Renal cortex interstitium (tissue), 11 donors: ENCODE measurements around the gene PRDM10. TPM values are rescaled to one million over a fixed set of nuclear protein-coding genes. Genes with fewer than 3 reads are reported as not detected.
A peak's percentile ranks its signal among the peaks of the same experiment; 100 is the strongest.
"Not testable (repeated sequence)": the region's sequence is repeated elsewhere in the genome, so short reads cannot be mapped to it uniquely, and the experiment has no call there.

Source experiments
- DNase-seq, 11 donors: peaks; one replicate each; pipeline ENCODE4 v3.0.0-alpha.2; 2013; ENCODE audit warnings: low read depth in 9 of 11, low spot score in 4 of 11; ENCODE audit errors: extremely low read depth in 1 of 11
- polyA plus RNA-seq, 3 donors: library from polyadenylated mRNA; unstranded; fragments of 120-200 nt; gene quantifications; one replicate each; pipeline ENCODE4 v1.2.1, GENCODE V29; 2013; ENCODE audit not compliant: insufficient read length in 3 of 3

The PRDM10 gene
- polyA plus RNA-seq, 3 donors = 9.1 to 10.0 (median 9.8) TPM

DNA sequence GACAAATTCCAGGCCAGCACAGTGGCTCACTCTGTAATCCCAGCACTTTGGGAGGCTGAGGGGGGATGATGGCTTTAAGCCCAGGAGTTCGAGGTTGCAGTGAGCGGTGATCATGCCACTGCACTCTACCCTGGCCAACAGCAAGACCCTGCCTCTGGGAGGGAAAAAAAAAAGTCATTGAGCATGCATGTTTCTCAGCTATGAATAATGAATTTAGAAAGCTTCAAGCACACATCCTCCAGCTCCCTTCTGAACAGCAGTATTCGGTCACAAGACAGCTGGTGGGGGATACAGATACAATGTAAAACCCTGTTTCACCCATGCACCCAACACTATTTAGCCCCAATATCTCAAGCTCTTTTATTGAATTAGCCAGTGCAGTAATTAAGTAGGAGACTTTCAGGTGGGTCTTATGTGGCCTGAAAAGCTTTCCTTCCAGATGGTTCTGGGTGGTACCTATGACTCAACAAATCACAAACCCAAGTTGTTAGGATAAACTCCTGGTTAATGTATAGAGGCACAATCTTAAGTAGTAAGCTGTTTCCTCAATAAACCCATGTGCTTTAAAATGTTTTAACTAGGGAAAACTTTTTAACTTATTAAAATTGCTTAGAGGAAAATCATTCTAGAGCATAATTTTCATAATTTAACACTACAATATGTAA, 13.4 kb downstream of the PRDM10 start:
- no peak for DNase-seq

DNA sequence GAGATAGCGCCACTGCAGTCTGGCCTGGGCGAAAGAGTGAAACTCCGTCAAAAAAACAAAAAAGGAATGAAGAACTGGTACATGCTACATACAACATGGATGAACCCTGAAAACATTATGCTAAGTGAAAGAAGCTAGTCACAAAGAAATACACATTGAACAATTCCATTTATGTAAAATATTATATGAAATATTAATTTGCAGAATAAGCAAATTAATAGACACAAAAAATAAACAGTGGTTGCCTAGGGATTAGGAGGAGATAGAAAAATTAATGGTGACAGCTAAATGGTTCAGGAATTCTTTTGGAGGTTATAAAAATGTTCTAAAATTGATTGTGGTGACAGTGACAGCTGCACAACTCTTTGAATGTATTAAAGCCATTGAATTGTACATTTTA, 14.7 kb downstream of the PRDM10 start:
- DNase-seq = no peak

DNA sequence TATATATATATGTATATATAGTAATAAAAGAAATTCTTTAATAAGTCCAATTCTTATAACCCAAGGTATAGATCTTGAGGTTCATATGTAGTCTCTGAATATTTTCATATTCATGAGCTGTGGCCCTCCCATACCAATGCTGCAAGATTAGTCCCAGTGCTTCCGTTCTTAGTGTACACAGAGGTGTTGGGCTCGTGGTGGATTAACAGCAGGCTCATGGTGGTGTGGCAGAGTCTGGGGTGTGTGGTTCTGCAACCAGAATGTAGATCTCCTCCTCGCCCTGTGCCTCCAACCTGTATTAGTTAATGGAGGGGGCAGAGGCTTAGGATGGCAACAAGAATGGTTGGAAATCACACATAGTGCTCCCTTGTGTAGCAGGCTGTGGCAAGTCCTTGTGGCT, 16.8 kb downstream of the PRDM10 start:
- no peak for DNase-seq

DNA sequence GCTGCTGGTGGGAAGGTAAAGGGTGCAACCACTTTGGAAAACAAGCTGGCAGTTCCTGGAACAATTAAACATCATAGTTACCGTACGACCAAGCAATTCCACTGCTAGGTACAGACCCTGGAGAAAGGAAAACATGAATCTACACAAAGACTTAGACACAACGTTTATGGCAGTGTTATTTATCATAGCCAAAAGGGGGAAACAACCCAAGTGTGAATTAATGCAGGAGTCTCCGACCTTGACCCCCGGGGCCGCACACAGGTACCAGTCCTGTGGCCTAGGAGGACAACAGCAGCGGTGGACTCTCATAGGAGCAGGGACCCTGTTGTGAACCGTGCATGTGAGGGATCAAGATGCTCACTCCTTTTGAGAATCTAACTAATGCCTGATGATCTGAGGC, 22.5 kb downstream of the PRDM10 start:
- no peak for DNase-seq

GRCh38 chr11:129979046-129979605, 23.5 kb downstream of the PRDM10 start:
- no peak for DNase-seq

DNA sequence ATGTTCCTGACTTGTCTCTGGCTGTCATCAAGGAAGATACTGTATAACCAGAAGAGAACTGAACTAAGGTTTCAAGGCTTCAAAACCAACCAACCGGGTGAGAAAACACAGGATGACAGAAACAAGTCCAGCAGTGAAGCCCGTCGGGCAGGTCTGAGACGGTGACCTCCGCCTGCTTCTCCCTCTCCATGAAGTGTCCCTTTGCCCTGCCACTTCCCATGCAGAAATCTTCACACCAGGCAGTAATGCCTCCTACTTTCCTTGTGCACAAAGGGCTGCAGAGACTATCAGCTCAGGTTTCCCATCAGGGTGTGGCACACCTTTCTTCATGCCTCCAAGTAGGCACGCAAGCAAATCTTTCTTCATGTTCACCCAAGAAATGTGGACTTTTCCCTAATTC, 24.2 kb downstream of the PRDM10 start:
- no peak for DNase-seq

- DNase-seq = no peak
These were observed 26.3 kb downstream of the PRDM10 start for GRCh38 chr11:129976328-129976727.

DNA sequence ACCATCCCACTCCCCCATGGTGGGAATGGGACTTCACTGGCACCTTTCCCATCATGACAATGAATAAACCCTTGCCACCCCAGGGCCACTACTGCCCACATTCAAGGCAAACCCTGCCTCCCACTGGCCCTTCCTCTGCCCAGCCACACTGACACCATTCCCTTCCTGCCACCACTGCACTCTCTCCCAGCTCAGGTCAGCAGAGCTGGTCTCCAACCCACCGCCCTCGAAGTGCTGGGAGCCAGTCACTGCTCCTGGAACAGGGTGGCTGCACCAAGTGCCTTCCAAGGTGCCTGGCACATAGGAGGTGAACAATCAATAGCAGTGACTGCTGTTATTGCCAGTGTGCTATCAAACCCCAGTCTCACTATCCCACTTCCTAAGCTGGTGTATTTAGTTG, 27.1 kb downstream of the PRDM10 start:
- no peak for DNase-seq

- DNase-seq = no peak
These were observed 28.0 kb downstream of the PRDM10 start for GRCh38 chr11:129974672-129975071.

- no peak for DNase-seq
These were observed 28.4 kb downstream of the PRDM10 start for GRCh38 chr11:129974237-129974636.

DNA sequence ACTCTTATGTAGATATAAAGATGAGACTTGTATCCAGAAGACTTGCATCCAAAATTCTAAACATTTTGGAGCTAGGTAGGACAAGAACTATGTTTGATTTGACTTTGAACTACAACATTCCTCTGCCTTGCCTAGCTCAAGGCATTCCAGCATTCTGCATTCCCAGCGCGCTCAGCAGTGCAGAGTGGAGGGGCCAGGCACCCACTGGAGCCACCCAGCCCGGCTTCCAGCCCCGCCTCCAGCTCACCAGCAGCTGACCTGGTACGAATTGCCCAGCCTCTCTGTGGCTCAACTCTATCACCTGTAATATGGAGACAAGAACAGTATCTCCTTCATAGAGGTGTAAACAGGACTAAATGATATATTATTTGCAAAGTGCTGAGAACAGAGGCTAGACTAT, 28.8 kb downstream of the PRDM10 start:
- peak in 2 of 11 donors; percentile 32 to 38 for DNase-seq

GRCh38 chr11:129973068-129973467, 29.6 kb downstream of the PRDM10 start:
- no peak for DNase-seq

DNA sequence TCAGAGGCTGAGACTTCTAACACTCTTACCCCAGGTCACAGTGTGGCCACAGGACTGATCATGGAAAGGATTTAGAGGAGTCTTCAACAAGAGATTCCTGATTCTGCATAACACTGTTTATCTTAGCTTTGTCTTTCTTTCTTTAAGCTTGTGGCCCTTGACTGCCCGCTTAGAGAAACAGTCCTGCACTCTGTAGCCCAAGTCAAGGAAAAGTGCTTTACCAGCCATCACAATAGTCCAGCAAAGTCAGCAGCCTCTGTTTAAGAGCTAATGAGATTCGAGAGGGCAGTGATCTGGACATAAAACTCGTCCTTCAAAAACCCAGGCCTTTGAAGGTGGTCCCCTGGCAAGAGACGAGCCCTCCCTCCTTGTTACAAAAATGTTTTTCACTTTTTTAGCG, 30.0 kb downstream of the PRDM10 start:
- DNase-seq = no peak

- DNase-seq = not testable (repeated sequence)
These were observed 30.8 kb downstream of the PRDM10 start for GRCh38 chr11:129971856-129972255.

DNA sequence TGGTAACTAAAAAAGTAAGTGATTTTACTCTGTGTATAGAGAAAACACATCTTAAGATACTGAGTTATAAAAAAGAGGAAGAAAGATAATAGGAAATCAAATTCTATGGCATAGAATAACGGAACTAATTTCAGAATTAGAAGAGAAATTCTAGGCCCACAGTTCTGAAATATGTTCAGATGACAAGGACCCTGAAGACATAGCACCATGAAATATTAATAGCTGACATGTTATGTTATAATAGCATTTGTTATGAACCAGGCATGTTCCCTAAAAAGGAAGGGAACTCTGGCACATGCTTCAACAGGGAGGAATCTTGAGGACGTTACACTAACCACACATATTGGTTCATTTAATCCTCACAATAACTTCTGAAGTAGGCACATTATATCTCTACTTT, 32.7 kb downstream of the PRDM10 start:
- no peak for DNase-seq

- DNase-seq = no peak
These were observed 33.8 kb downstream of the PRDM10 start for GRCh38 chr11:129968591-129969419.

- no peak for DNase-seq
These were observed 34.6 kb downstream of the PRDM10 start for GRCh38 chr11:129967996-129968395.

DNA sequence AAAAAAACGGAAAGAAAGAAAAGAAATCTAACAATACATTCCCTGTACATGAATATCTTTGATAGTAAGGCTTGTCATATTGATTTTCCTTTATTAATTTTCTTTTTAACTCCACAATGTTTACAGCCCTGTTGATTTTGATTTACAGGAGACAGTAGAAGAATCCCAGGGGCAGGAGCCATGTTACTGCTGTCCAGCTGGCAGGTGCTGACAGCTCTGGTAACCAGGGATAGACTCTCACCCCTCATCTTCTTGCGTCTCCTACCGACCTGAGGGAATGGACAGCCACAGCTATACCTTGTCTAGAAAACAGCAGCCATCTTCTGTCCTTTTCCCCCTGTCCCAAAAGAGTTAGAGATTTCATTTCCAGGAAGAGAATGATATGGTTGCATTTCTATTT, 37.4 kb downstream of the PRDM10 start:
- DNase-seq = no peak

DNA sequence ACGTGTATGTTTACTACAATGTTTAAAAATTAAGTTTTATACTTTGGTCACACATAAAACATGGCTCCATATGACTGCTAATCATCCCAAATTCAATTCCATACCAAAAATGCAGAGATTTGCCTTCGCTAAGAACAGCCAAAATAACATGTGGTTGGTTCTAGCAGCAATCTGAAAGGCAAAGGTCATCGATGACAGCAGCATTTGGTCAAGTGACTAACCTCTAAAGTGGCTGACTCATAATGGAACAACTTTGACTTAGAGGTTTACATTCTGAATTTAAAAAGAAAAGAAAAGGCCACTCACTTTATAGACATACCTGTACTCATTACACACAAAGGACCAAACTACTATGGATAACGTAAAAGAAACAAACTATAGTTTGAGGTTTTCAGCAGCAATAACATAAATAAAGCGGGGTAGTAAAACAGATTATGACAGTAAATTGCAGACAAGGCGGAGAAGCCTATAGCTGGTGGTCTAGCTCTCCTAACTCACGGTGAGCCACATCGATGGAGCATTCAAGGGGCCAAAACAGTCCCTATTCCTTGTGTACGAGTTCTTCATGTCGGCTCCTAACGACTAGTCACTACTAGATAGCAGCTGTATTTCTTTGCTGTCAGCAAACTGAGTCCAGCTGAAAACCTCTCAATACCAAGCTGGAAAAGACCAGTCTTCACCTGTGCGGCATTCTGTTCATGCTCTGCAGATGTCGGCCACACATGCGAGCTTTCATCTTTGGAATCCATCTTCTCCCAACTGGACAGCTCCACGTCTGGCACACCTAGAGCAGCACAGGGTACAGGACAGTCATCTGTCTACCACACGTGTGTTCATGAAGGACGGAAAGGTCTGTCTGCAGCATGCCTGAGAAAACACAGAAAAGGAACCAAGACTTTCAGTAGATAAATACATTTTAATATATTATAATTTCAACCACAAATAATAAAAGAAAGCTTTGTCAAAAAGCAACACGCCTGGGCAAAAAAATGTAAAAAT, 42.1 kb downstream of the PRDM10 start:
- DNase-seq = no peak
